Measurements from ENCODE around the gene SERPINE3.

Gene SERPINE3

DNA sequence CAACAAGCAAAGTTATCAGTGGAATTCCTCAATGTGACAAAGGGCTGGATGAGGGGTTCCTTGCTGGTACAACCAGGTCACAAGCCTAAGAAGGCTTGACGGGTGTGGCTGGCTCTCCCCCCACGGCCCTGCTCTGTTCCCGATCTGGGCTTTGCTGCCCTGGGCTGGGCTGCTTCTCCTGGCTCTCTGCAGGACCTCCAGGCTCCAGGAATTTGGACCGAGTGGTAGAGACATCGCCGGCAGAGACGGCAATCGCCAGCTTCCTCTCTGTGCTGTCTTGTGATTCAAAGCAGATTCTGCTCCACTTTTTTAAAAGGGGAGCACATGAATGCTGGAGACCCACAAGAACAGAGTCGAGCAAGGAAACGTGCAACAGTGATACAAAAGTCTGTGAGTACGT lies at the start of gene SERPINE3:
Gene SERPINE3, plus strand, starts transcription at position 338 of the 400 bp plus-strand sequence. CDS start 1,401 bp downstream, outside the sequence.
- DNase-seq = no peak

DNA sequence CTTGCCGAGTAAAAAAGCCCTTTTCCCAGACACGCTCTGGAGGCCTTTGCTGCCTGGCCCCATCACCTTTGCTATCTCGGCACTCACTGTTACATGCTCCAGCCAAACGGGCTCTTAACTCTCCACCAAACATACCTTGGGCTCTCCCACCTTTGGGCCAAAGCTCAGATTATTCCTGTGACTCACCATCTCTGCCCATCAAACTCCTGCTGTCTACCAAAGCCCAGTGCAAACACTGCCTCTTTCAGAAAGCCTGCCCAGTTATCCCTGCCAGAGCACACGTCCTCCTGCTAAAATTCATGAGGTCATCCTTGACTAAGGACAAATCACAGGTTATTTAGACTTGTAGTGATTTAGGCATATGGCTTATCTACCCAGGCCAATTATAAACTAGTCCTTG lies 48.1 kb upstream of the SERPINE3 start:
- DNase-seq = no peak

DNA sequence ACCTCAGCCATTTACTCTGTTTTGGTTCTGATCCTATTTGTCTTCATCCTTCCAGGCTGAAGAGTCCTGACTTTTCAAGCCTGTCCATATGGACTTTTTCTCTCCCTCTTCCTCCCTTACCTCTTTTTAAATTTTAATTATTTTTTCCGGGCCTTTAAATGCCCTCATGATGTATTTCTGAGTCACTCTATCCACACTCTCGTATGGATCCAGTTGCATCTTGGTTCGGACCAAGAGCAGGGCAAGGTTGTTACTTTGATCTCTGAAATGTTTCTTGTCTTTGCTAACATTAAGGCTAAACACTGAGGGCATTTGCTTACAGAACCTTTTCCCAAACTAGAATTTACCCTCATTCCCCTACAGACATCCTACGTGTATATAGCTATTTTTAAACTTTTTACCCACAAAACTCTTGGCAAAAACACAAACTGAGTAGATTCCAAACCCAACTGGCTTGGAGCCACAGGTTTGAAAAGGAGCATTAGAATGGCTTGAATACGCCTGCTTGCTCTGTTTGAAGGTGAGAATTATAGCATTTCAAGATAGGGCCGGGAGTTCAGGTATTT lies 47.4 kb upstream of the SERPINE3 start:
- no peak for DNase-seq

DNA sequence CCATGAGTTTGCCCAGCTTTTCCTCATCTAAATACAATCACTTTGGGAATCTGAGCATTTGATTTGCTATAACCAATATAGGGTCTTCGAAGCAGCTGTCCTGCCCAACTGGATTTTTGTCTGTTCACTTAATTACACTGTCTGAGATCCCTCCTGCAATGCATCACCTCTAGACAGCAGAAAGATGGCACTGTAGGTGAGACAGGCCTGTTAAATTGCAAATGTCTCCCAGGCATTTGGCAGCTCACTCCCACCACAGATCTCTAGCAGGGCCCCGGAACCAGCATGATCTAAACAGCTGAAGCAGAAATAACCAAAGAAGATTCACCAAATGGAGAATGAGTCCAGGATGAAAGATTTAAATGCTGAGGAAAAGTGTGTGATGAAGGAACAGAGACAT lies 41.9 kb upstream of the SERPINE3 start:
- DNase-seq = no peak

DNA sequence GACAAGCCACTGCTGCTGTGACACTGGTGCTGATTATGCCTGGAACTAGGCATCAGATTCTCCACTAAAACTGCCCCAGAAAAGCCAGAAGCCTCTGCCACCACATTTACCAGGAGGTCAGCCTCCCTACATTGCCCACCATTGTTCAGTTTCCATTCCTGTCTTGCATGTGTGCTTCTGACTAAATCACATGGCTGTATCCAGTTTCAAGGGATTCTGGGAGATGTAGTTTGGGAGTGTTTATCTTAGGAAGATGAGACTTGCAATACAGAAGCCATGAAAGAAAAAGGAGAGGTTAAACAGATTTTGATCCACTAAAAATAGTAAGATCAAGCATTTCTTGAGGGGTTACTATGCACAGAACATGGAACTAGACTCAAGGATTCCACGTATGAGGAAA lies 40.7 kb upstream of the SERPINE3 start:
- DNase-seq = no peak

DNA sequence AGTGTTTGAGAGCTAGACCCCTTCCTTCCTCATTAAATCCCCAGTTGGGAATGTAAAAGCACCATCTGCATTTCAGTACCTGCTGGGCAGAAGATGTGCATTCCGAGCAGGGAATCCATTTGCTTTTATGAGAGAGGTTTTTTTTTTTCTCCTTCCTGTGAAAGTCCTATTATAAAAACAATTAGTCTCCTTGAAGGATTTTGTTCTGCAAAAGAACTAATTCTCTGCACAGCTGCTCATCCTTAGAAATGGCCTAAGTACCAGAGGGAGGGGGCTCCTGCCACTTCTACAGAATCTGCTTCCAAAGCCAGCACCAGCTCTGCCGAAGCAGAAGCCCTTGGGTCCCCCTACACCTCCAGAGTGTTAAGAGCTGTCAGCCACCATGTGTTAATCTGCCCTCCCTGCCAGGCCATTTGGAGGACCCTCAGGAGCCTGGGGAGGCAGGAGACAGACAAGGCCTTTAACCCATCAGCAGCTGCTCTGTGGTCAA lies 36.4 kb upstream of the SERPINE3 start:
- no peak for DNase-seq

DNA sequence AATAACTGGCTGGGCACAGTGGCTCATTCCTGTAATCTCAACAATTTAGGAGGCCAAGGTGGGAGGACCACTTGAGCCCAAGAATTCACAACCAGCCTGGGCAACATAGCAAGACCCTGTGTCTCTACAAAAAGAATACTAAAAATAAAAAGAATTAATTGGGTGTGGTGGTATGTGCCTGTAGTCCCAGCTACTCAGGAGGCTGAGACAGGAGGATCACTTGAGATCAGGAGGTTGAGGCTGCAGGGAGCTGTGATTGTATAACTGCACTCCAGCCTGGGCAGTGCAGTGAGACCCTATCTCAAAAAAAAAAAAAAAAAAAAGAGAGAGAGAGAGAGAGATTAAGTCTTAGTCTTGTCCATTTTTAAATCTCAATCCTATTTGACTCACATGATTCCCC lies 35.6 kb upstream of the SERPINE3 start:
- no peak for DNase-seq

DNA sequence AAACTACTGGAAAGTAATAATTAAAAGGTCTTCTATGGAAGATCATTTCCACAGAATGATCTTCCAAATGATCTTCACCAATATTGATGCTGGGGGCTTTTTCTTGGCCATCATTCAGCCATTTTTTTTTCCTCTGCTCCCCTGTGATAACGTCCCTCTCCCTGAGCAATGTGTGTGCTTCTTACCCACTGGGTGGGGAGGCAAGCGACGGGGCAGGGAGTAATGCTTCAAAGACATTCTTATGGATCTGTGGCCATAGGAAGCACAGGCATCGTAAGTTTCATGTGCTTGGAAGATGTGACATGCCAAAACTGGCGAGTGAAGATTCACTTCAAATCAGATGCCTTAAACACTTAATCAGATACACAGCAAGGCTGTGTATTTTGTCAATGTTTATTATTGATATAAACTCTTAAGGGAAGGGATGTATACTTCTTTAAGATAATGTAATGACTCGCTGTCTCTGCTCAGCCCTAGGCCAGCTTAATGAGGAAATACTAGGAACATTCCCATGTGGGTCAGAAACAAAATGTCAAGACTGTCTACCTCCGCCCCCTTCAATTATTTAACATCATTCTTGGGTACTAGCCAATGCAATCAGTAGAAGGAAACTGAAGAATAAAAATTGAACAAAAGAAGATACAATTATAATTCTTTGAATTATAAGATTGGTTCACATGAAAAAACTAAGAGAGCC lies 34.1 kb upstream of the SERPINE3 start:
- DNase-seq = no peak

DNA sequence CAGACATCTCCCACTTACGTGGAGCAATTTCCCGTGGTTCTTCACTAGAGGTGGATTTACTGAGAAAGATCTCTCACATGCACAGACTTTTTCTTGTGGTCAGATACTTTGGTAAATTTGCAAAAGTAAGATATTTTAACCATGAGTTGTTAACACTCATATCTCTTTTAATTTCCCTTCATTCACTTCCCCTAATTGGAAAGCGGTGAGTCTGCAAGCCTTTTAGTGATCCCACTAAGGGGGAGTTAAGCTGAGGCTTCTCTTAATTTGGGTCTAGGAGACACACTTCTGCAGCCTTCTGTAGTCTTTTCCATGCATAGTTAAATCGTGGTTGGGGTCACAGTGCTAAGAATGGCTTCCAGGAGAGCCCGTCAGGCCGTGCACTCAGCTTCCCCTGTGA lies 30.7 kb upstream of the SERPINE3 start:
- no peak for DNase-seq

DNA sequence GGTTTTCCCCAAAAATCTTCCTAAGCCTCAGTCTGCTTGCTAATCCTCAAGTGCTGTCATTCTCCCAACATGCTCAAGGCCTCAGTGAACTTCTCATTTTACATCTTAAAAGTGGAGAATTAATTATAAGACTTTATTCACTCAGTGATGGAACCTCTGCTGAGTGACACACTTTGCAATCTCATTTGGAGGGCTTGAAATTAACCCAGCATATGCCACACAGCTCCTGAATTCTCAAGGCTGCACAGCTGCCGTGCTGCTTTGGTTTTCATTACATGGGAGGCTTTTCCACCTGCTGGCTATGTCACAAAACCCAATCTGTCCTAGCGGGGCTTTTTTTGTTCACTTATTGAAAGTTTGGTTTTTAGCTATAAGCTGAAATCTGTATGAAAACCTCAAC lies 28.3 kb upstream of the SERPINE3 start:
- DNase-seq = no peak

DNA sequence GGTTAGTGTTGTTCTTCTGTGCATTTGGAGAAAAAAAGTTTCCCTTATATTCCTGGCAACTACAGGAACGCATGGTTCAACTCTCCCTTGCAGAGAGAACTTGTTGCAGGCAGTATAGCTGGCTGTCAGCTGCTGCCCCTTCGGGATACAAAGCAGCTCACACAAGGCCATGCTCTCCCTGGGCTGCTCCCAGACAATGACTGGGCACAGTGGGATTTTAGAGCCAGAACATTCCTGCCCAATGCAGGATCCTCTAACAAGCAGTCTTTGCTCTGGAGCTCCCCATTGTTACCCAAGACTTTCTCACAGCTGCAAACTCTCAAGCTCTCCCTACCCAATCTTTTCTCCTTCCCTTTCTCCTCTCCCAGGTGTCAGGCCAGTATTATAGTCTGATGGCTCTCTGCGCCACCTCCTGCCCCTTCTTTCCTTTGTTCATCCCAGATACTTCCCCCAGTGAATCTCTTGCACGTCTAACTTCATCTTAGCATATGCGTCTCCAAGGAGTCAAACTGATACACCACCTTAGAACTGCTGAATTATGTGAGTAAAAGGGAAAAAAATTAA lies 27.5 kb upstream of the SERPINE3 start:
- no peak for DNase-seq

DNA sequence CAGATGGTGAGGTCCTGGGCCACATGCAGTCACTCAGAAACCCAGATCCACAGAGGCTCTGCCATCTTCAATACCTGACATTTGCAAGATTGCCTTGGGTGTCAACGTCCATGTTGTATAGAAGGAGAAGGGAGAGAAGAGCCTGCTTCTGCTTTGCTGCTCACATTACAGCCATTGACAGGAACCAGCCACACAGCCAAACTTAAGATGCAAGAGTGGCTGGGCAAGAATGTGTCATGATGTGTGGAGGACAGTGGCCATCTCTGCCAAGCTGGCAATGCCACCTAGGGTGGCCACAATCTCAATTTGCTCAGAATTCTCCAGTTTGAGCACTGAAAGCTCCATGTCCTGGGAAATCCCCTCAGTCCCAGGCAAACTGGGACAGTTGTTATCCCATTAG lies 25.9 kb upstream of the SERPINE3 start:
- DNase-seq = no peak

DNA sequence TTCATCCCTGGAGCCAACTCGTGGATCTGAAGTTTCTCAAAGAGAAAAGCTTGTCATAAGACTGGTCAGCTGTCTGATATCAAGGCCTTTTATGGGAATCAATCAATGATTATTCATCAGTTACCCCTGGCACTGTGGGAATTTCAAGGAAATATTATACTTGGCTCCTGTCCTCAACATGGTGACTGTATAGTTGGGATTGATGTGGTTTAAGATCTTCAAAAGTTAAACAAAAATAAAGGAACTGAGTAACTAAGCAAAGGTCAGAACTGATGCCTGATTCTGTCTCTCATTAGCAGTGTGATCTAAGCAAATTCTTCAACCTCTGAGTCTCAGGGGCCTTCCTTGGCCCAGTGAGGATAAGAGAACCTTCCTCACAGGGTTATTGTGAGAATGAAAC lies 22.2 kb upstream of the SERPINE3 start:
- no peak for DNase-seq

DNA sequence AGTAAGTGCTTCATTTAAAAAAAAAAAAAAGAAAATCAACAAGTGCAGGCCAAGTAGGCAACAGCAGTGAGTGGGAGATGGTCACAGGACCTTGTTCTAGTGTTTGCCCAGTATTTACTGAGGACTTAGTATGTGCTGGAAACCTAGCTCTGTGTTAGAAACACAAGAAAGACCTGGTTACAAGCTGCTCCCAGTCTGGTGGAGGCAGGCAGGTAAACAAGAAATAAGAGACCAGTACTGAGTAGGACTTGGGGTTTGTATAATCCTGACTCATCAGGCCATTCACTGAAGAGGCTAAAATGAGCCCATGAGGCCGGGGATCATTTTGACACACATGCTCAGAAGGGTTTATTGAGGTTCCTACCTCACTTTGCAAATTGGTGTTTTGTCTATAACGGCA lies 21.5 kb upstream of the SERPINE3 start:
- DNase-seq = no peak

DNA sequence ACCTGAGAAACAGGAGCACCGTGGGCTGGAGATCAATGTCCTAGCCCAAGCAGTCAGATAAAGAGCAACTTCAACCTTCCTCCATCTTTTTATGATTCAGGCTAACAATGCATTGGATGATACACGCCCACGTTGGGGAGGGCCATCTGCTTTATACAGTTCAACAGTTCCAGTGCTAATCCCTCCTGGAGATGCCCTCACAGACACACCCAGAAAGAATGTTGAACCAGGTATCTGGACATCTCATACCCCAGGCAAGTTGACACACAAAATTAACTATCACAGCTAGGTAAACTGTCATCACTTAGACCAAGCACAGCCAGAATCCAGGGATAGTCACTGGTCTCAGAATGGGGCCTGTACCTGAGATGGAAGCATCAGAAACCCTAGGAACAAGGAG lies 20.6 kb upstream of the SERPINE3 start:
- DNase-seq = no peak

DNA sequence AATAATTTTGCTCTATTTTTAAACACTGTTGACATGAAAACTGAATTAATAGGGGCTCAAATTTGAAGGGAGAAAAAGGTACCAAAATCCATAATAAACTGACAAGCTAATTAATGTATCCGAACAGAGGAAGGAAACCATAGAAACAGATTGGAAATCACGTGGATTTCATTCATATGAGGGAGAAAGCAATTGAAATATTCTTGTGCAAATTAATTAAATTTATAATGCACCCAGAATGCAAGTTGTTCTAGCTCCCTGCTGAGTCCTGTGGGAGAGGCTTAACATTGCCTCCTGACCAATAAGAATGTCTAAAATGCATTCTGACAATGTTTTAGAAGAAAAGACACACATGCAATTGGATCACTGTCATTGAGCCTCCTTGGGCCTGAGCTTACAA lies 17.7 kb upstream of the SERPINE3 start:
- DNase-seq = no peak

DNA sequence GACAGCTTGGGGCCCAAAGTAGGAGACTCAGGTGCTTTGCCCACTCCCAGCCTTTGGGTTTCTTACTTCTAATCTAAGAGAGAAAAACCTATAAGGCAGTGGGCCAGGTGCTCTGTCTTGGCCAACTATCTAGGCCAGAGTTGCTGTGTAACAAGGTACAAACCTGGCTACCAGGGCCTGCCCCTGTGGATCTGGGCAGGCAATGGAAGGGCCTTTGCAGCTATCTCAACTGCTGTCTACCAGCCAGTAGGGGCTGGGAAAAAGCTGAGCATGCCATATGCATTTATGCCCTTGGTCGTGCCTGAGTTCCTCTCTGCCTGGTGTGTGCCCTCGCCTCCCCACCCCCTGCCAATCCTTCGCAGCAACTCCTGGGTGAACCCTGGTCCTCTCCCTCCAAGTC lies 16.7 kb upstream of the SERPINE3 start:
- no peak for DNase-seq

DNA sequence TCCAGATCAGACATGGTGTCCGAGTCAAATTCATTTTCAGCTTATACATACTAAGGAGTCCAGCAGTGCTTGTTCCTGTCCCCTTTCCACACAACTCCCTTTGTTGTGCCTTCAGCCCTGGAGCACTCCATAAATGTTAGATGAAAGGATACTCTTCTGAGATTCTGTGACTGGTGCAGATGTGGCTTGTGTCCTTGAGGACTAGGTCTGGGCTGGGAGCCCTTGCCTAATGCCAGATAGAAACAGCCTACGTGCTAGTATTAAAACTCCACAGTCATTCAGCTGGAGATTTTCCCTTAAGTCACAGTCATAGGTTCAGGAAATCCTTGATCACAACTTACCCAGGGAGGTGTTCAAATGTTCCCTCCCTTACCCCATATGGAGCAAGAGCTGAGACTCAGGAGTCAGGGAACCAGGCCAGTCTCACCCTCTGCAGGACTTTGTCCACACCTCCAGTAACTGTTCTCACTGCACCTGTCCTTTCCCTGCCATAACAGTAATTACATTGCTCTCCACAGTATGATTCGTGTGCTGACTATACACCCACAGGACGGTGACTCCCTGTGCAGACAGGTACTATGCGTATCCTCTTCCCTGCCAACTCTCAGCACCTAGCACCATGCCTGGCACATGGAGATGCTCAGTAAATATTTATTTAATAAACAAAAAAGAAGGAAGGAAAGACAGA lies 15.5 kb upstream of the SERPINE3 start:
- DNase-seq = no peak

DNA sequence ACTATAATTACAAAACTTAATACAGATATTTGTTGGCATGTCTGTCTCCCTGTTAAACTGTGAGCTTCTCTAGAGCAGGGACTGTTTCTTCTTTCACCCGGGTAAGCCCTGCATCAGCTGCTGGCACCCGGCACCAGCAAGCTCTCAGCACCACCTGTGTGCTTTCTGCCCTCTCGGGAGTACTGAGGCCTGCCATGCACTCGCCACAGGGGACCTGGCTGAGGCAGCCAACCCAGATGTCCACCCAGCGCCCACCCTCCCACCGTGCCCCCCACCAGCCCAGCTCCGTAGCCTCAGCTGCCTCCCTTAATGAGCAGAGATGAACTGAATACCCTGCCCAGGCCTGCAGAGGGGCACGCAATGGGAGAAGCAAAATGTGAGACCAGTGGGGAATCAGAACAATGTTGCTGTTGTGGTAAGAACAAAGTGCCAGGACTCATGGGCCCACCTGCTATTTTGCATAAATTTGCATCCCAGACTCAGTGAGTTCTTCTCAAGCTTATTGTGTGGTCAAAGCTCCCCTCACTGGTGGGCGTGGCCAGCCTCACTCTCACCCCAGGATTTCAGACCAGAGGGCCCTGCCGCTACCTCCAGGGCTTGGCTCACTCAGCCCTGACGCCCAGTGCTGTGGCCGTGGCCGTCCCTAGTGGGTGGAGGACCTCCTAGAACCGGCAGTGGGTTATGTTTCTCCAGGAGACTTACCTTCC lies 14.6 kb upstream of the SERPINE3 start:
- no peak for DNase-seq

DNA sequence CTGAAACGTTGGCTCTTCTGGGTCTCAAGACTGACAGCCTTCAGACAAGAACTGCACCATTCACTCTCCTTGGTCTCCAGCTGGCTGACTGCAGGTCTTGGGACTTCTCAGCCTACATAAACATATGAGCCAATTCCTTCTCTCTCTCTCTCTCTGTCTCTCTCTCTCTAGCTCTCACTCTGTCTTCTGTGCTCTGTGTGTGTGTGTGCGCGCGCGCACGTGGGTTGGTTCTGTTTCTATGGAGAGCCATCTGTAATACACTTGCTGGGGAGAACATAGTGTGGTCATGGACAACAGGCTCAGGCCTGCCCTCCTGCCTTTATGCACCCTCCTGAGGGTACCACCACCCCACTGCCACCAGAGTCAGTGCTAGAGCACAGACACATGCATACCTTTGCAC lies 13.7 kb upstream of the SERPINE3 start:
- DNase-seq = no peak

DNA sequence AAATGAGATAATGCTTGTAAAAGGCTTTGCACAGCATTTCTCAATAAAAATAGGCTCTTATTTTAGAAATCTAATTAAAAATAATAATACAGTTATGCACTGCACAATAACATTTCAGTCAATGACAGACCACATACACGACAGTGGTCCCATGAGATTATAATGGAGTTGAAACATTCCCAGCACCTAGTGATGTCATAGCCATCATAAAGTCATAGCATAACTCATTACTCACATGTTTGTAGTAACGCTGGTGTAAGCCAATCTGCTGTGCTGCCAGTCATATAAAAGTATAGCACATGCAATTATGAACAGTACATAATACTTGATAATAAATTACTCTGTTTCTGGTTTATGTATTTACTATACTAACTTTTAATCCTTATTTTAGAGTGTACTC lies 12.7 kb upstream of the SERPINE3 start:
- DNase-seq = no peak

DNA sequence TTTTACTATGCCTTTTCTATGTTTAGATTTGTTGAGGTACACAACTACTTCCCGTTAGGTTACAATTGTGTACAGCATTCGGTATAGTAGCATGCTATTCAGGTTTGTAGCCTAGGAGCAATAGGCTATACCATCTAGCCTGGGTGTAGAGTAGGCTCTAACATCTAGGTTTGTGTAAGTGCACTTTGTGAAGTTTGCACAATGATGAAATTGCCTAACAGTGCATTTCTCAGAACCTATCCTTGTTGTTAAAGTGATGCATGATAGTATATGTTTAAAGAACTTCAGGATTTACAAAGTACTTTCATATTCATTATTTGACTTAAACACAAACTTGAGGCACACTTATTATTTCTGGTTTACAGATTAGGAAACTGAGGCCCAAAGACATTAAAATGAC lies 11.5 kb upstream of the SERPINE3 start:
- DNase-seq = no peak

DNA sequence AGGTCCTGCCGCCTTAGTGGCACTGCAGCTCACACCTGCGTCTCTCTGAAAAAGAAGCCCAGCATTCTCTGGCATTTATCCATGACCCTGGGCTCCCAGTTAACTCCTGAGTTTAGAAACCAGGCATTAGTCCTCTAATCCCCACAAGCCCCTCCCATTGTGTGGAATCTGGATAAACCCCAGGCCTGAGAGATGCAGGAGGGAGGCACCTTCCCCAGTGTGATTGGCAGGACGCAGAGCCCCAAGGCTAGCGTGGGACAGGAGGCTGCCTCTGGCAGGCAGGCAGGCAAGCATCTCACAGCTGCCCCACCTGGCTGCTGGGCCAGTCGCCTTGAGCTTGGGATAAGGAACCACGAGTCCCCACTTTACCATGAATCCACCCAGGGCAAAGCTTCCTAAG lies 11.0 kb upstream of the SERPINE3 start:
- no peak for DNase-seq
